HCT116 (cell line): ENCODE results near the gene CTXN2.

Source experiments
- CTCF ChIP-seq, 3 experiments: fragments of 200-600 bp in 1 of 3; sonication (generic) in 1 of 3; IDR thresholded peaks in 2 of 3; conservative IDR thresholded peaks in 1 of 3; 2 replicates each; pipeline ENCODE4 v1.5.1; 2012 to 2017; ENCODE audit warnings: low read depth in 2 of 3, low read length in 2 of 3, antibody characterized with exemption in 1 of 3, borderline replicate concordance in 1 of 3, control low read depth in 1 of 3, mild to moderate bottlenecking in 1 of 3, mixed read lengths in 1 of 3, mixed run types in 1 of 3, moderate library complexity in 1 of 3; ENCODE audit not compliant: insufficient read depth in 1 of 3
- EZH2phosphoT487 ChIP-seq: fragments of 200-600 bp; IDR thresholded peaks from 2 replicates; pipeline ENCODE4 v1.6.1; 2018; ENCODE audit warnings: antibody characterized with exemption, borderline replicate concordance
- SIN3A ChIP-seq: IDR thresholded peaks from 2 replicates; pipeline ENCODE4 v1.6.1; 2012; ENCODE audit warnings: low read depth

GRCh38 chr15:48222627-48223026, 31.2 kb downstream of the CTXN2 start:
- TF ChIP-seq EZH2phosphoT487, result no peak
- no peak for TF ChIP-seq CTCF (IDR thresholded peaks at IDR 0.05 in 2 of 3, conservative IDR thresholded peaks at IDR 0.05 in 1 of 3; ENCODE audit: borderline replicate concordance in 1 of 3, insufficient read depth in 1 of 3, low read depth in 2 of 3, low read length in 2 of 3)
- no peak for TF ChIP-seq SIN3A
